Erythroblast (primary cell): ENCODE results near the gene GPI.

ENCODE experiments used
- GATA1 ChIP-seq: IDR thresholded peaks from 2 replicates; pipeline ENCODE4 v1.6.1; 2011; ENCODE audit warnings: low read depth, mild to moderate bottlenecking, control low read depth, low read length, moderate library complexity
- POLR2A ChIP-seq: IDR thresholded peaks from 2 replicates; pipeline ENCODE4 v1.6.1; 2011; ENCODE audit warnings: mild to moderate bottlenecking, low read length

GRCh38 chr19:34383599-34383998 lies 18.6 kb downstream of the GPI start:
- TF ChIP-seq POLR2A (no peak), GATA1 (no peak)
